A673 (cell line): ENCODE results near the gene JCHAIN.

Experiments
- EZH2 ChIP-seq: fragments of 200-600 bp; sonication (generic); IDR thresholded peaks from 2 replicates; pipeline ENCODE4 v1.6.1; 2017; ENCODE audit warnings: borderline replicate concordance, low read depth, mild to moderate bottlenecking, mixed read lengths, antibody characterized with exemption, low read length; ENCODE audit not compliant: poor library complexity, severe bottlenecking
- TF ChIP-seq, protein P1 (sequence below): fragments of 300-800, 200-600 bp; sonication (generic); conservative IDR thresholded peaks from 2 replicates; pipeline ENCODE4 v1.5.1; 2017; ENCODE audit warnings: low read depth, mild to moderate bottlenecking, antibody characterized with exemption, low read length, moderate library complexity, mixed read lengths

GRCh38 chr4:70619288-70619687 is 47.0 kb downstream of the JCHAIN start:
- TF ChIP-seq, protein P1, sequence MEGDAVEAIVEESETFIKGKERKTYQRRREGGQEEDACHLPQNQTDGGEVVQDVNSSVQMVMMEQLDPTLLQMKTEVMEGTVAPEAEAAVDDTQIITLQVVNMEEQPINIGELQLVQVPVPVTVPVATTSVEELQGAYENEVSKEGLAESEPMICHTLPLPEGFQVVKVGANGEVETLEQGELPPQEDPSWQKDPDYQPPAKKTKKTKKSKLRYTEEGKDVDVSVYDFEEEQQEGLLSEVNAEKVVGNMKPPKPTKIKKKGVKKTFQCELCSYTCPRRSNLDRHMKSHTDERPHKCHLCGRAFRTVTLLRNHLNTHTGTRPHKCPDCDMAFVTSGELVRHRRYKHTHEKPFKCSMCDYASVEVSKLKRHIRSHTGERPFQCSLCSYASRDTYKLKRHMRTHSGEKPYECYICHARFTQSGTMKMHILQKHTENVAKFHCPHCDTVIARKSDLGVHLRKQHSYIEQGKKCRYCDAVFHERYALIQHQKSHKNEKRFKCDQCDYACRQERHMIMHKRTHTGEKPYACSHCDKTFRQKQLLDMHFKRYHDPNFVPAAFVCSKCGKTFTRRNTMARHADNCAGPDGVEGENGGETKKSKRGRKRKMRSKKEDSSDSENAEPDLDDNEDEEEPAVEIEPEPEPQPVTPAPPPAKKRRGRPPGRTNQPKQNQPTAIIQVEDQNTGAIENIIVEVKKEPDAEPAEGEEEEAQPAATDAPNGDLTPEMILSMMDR: no peak
- TF ChIP-seq EZH2: no peak
